ENCODE results near the gene CCDC77. TPM values are rescaled to one million over a fixed set of nuclear protein-coding genes. Genes with fewer than 3 reads are reported as not detected.

The CCDC77 gene
- total and polyA plus RNA-seq, 2 donors (not counting 1 experiment from before 2014, with no cell fraction given), result 8.6 to 12.9 TPM

DNA sequence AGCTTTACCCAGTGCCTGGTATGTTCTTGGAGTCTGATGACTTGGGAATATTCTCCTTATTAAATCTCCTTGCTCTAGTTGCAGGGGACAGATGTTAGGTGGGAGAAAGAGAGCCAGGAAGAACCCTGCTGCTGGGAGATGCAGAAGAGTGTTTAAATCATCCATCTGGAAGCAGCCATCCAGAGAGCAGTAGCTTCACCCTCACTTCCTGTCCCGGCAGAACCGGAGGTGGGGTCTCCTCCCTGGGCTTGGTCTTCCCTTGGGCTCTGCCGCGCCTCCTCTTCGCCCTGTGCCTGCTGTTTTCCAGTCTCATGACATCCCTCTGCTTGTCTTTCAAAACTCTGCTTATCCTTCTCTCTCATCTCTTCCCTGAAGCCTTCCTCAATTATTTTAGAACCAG lies 73.8 kb downstream of the CCDC77 start:
- Histone ChIP-seq H3K27ac (ENCODE audit: low read length in 2 of 2) (no peak overlapping the region), H3K4me2 (replicated peaks; ENCODE audit: low read depth, low read length, poor library complexity, severe bottlenecking) (no peak overlapping the region), H3K79me2 (ENCODE audit: control insufficient read depth, insufficient read depth, low read length) (no peaks in the 10 kb centered on the region), H3K4me3 (ENCODE audit: control extremely low read depth in 1 of 5, extremely low read depth in 1 of 5, insufficient read depth in 1 of 5, low read depth in 2 of 5, low read length in 4 of 5) (no peak overlapping the region), H3K27me3 (replicated peaks in 1 of 4; ENCODE audit: control extremely low read depth in 1 of 4, control insufficient read depth in 3 of 4, insufficient read depth in 4 of 4, low read length in 3 of 4) (peaks cover 0 to 6% (median 4%) of the 10 kb centered on the region in 4 experiments), H3K4me1 (ENCODE audit: control insufficient read depth in 2 of 2, insufficient read depth in 2 of 2, low read length in 2 of 2) (no peaks in the 10 kb centered on the region), H2AFZ (ENCODE audit: insufficient read depth, low read depth, low read length, poor library complexity, severe bottlenecking) (no peak overlapping the region), H3K9me3 (ENCODE audit: control extremely low read depth in 1 of 3, control insufficient read depth in 2 of 3, insufficient read depth in 1 of 3, low read length in 2 of 3) (no peaks in the 10 kb centered on the region), H3K9ac (ENCODE audit: low read length) (no peak overlapping the region), H4K20me1 (ENCODE audit: control insufficient read depth, insufficient read depth, low read length, poor library complexity, severe bottlenecking) (no peaks in the 10 kb centered on the region), H3K36me3 (replicated peaks in 1 of 2; ENCODE audit: control extremely low read depth in 1 of 2, control insufficient read depth in 1 of 2, extremely low read depth in 1 of 2, insufficient read depth in 2 of 2, low read length in 1 of 2) (no peaks in the 10 kb centered on the region)
- CTCF ChIA-PET, result no interaction called here
- WGBS (ENCODE audit: insufficient coverage), result 38% methylated on average over 5 of the region's 5 CpGs
- Mint-ChIP-seq H3K27ac (no peak overlapping the region), H3K4me1 (no peaks in the 10 kb centered on the region), H3K27me3 (peaks cover 50% of the 10 kb centered on the region), H3K9me3 (ENCODE audit: insufficient read depth) (no peaks in the 10 kb centered on the region), H3K4me3 (no peak overlapping the region)
- no peak for TF ChIP-seq EZH2 (IDR thresholded peaks at IDR 0.05; ENCODE audit: borderline replicate concordance, insufficient read depth, low read depth, low read length, poor library complexity, severe bottlenecking)
- TF ChIP-seq, protein P1, sequence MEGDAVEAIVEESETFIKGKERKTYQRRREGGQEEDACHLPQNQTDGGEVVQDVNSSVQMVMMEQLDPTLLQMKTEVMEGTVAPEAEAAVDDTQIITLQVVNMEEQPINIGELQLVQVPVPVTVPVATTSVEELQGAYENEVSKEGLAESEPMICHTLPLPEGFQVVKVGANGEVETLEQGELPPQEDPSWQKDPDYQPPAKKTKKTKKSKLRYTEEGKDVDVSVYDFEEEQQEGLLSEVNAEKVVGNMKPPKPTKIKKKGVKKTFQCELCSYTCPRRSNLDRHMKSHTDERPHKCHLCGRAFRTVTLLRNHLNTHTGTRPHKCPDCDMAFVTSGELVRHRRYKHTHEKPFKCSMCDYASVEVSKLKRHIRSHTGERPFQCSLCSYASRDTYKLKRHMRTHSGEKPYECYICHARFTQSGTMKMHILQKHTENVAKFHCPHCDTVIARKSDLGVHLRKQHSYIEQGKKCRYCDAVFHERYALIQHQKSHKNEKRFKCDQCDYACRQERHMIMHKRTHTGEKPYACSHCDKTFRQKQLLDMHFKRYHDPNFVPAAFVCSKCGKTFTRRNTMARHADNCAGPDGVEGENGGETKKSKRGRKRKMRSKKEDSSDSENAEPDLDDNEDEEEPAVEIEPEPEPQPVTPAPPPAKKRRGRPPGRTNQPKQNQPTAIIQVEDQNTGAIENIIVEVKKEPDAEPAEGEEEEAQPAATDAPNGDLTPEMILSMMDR (IDR thresholded peaks at IDR 0.05), result no peak
- no peak for DNase-seq
- POLR2A ChIA-PET, result no interaction called here
- intact Hi-C loops (cut with micrococcal nuclease), result no loop called here
- ATAC-seq (ENCODE audit: low read depth), result no peak

GRCh38 chr12:479161-479560 lies 77.7 kb downstream of the CCDC77 start:
- intact Hi-C loops (cut with micrococcal nuclease), result no loop called here
- CTCF ChIA-PET, result no interaction called here
- DNase-seq, result no peak

More at GRCh38 chr12:479161-479560, 77.7 kb downstream of the CCDC77 start:
- no peak overlapping the region for H3K4me3 Mint-ChIP-seq
- WGBS (ENCODE audit: insufficient coverage), result 95% methylated on average over 4 of the region's 4 CpGs
- no peaks in the 10 kb centered on the region for H3K79me2 ChIP-seq (ENCODE audit: control insufficient read depth, insufficient read depth, low read length)
- H4K20me1 ChIP-seq (ENCODE audit: control insufficient read depth, insufficient read depth, low read length, poor library complexity, severe bottlenecking), result no peaks in the 10 kb centered on the region
- no peaks in the 10 kb centered on the region for H3K36me3 ChIP-seq (replicated peaks in 1 of 2; ENCODE audit: control extremely low read depth in 1 of 2, control insufficient read depth in 1 of 2, extremely low read depth in 1 of 2, insufficient read depth in 2 of 2, low read length in 1 of 2)
- no peak overlapping the region for H3K27ac ChIP-seq (ENCODE audit: low read length in 2 of 2)
- H3K4me1 ChIP-seq (ENCODE audit: control insufficient read depth in 2 of 2, insufficient read depth in 2 of 2, low read length in 2 of 2), result no peaks in the 10 kb centered on the region
- no peak for ATAC-seq (ENCODE audit: low read depth)
- no peak overlapping the region for H3K4me2 ChIP-seq (replicated peaks; ENCODE audit: low read depth, low read length, poor library complexity, severe bottlenecking)
- no peak overlapping the region for H2AFZ ChIP-seq (ENCODE audit: insufficient read depth, low read depth, low read length, poor library complexity, severe bottlenecking)
- no peak overlapping the region for H3K27ac Mint-ChIP-seq
- H3K9me3 Mint-ChIP-seq (ENCODE audit: insufficient read depth), result no peaks in the 10 kb centered on the region
- H3K4me1 Mint-ChIP-seq, result no peaks in the 10 kb centered on the region
- POLR2A ChIA-PET, result no interaction called here
- TF ChIP-seq EZH2 (IDR thresholded peaks at IDR 0.05; ENCODE audit: borderline replicate concordance, insufficient read depth, low read depth, low read length, poor library complexity, severe bottlenecking), result no peak
- TF ChIP-seq, protein P1 (IDR thresholded peaks at IDR 0.05), result no peak
- H3K9me3 ChIP-seq (ENCODE audit: control extremely low read depth in 1 of 3, control insufficient read depth in 2 of 3, insufficient read depth in 1 of 3, low read length in 2 of 3), result no peaks in the 10 kb centered on the region
- H3K9ac ChIP-seq (ENCODE audit: low read length), result no peak overlapping the region
- H3K27me3 Mint-ChIP-seq, result peaks cover 45% of the 10 kb centered on the region
- no peak overlapping the region for H3K4me3 ChIP-seq (ENCODE audit: control extremely low read depth in 1 of 5, extremely low read depth in 1 of 5, insufficient read depth in 1 of 5, low read depth in 2 of 5, low read length in 4 of 5)
- H3K27me3 ChIP-seq (replicated peaks in 1 of 4; ENCODE audit: control extremely low read depth in 1 of 4, control insufficient read depth in 3 of 4, insufficient read depth in 4 of 4, low read length in 3 of 4), result peaks cover 0 to 6% (median 2%) of the 10 kb centered on the region in 4 experiments

All from B cell (primary cell).